Endothelial cell of umbilical vein (primary cell): ENCODE results near the gene ZDHHC7. TPM values are rescaled to one million over a fixed set of nuclear protein-coding genes. Genes with fewer than 3 reads are reported as not detected.

ENCODE experiments used
- BruUV-seq: library from RNA; stranded (reverse); fragments of 400-500 nt; replicated peaks from 2 replicates; lab custom pipeline; 2021; lab: Mats Ljungman, UMichigan
- CTCF ChIA-PET: fragments of 300-600, 350-600 bp; sonication (Branson Sonifier 250); formaldehyde crosslinking; loops from one replicate; lab custom pipeline; 2021; ENCODE audit warnings: antibody characterized with exemption, inconsistent platforms; lab: Charles Lee
- POLR2A ChIA-PET: fragments of 300-600, 350-600 bp; sonication (Branson Sonifier 250); formaldehyde crosslinking; loops from one replicate; lab custom pipeline; 2021; ENCODE audit warnings: antibody characterized with exemption, inconsistent platforms; lab: Charles Lee
- DNase-seq: peaks from one replicate; pipeline ENCODE4 v3.0.0-alpha.2; 2011; ENCODE audit warnings: low read depth, low spot score
- FAIRE-seq: peaks from 2 replicates; lab custom pipeline; 2011; peaks lifted over from hg19 to GRCh38; lab: Jason Lieb, UNC
- H2AFZ ChIP-seq: 2 replicates; pipeline ENCODE4 v1.6.0; 2012; ENCODE audit warnings: low read depth, low read length, control low read depth, inconsistent platforms
- H3K27ac ChIP-seq: 2 replicates; pipeline ENCODE4 v1.5.1; 2011; ENCODE audit warnings: low read depth, mild to moderate bottlenecking, control low read depth, low read length, moderate library complexity; ENCODE audit not compliant: insufficient read depth
- H3K27me3 ChIP-seq, 2 experiments: 2 replicates each; pipeline versions ENCODE4 v1.6.0 to v1.6.1; 2011; ENCODE audit warnings: low read length in 2 of 2, mixed read lengths in 1 of 2; ENCODE audit not compliant: control insufficient read depth in 2 of 2, insufficient read depth in 2 of 2
- H3K36me3 ChIP-seq, 2 experiments: 2 replicates in 1 of 2; 3 replicates in 1 of 2; pipeline ENCODE4 v1.5.1; 2011; ENCODE audit warnings: low read length in 2 of 2, mild to moderate bottlenecking in 1 of 2, moderate library complexity in 1 of 2; ENCODE audit not compliant: control insufficient read depth in 2 of 2, insufficient read depth in 2 of 2; ENCODE audit errors: extremely low read depth in 1 of 2
- H3K4me1 ChIP-seq: 3 replicates; pipeline ENCODE4 v1.5.1; 2011; ENCODE audit warnings: mild to moderate bottlenecking, low read length; ENCODE audit not compliant: control insufficient read depth, insufficient read depth; ENCODE audit errors: extremely low read depth
- H3K4me2 ChIP-seq: 2 replicates; pipeline ENCODE4 v1.6.1; 2011; ENCODE audit warnings: low read length, control low read depth, mixed read lengths; ENCODE audit not compliant: insufficient read depth
- H3K4me3 ChIP-seq, 3 experiments: fragments of 200-600 bp in 1 of 3; sonication (generic), shearing (Covaris generic) in 1 of 3; replicated peaks in 1 of 3; 2 replicates each; pipeline ENCODE4 v1.5.1; 2011 to 2016; ENCODE audit warnings: control low read depth in 3 of 3, low read length in 3 of 3, mild to moderate bottlenecking in 2 of 3, inconsistent platforms in 1 of 3, low read depth in 1 of 3, moderate library complexity in 1 of 3; ENCODE audit not compliant: insufficient read depth in 1 of 3
- H3K79me2 ChIP-seq: 2 replicates; pipeline ENCODE4 v1.6.0; 2012; ENCODE audit warnings: low read length, inconsistent platforms; ENCODE audit not compliant: control insufficient read depth, insufficient read depth
- H3K9ac ChIP-seq: replicated peaks from 2 replicates; pipeline ENCODE3; 2011; ENCODE audit warnings: low read length, control low read depth; ENCODE audit not compliant: insufficient read depth; ENCODE audit errors: extremely low read depth
- H3K9me1 ChIP-seq: replicated peaks from 3 replicates; pipeline ENCODE4 v1.6.0; 2011; ENCODE audit warnings: mild to moderate bottlenecking, low read length; ENCODE audit not compliant: control insufficient read depth, insufficient read depth; ENCODE audit errors: extremely low read depth
- H3K9me3 ChIP-seq: replicated peaks from 2 replicates; pipeline ENCODE4 v1.5.1; 2012; ENCODE audit warnings: low read length, inconsistent platforms; ENCODE audit not compliant: control insufficient read depth, insufficient read depth
- H4K20me1 ChIP-seq: replicated peaks from 2 replicates; pipeline ENCODE3; 2011; ENCODE audit warnings: mild to moderate bottlenecking, low read length; ENCODE audit not compliant: control insufficient read depth, insufficient read depth; ENCODE audit errors: extremely low read depth
- EZH2 ChIP-seq: IDR thresholded peaks from 2 replicates; pipeline ENCODE4 v1.6.1; 2012; ENCODE audit warnings: borderline replicate concordance, low read depth, mild to moderate bottlenecking, moderate library complexity, low read length, inconsistent platforms; ENCODE audit not compliant: severe bottlenecking
- GATA2 ChIP-seq: IDR thresholded peaks from 2 replicates; pipeline ENCODE4 v1.7.0; 2011; ENCODE audit warnings: low read depth, mild to moderate bottlenecking, moderate library complexity, mixed read lengths, low read length; ENCODE audit not compliant: insufficient read length, insufficient read depth
- JUN ChIP-seq: IDR thresholded peaks from 2 replicates; pipeline ENCODE4 v1.6.1; 2011; ENCODE audit warnings: borderline replicate concordance, low read depth; ENCODE audit not compliant: insufficient read length, insufficient read depth
- MYC ChIP-seq: IDR thresholded peaks from one replicate; pipeline ENCODE4 v1.6.1; 2011; ENCODE audit warnings: mild to moderate bottlenecking, low read depth, low read length
- dilution Hi-C: fragments of 300-500 bp; cut with MboI; formaldehyde crosslinking; loops from one replicate; pipeline ENCODE4 v1.15.0; 2019; ENCODE audit warnings: low sequenced_read_pairs; ENCODE audit not compliant: extremely low pct_ligation_motif_present
- intact Hi-C: fragments of 100-400 bp; cut with micrococcal nuclease; formaldehyde crosslinking; loops from one replicate; pipeline ENCODE4 v1.10.0; 2022
- polyA plus RNA-seq, 4 experiments: library from polyadenylated mRNA; depleted of rRNA in 3 of 4; stranded (reverse) in 3 of 4; unstranded in 1 of 4; fragments of >200 nt; gene quantifications; 2 replicates each; pipeline versions ENCODE4 v1.2.1 to v1.2.3, GENCODE V29; 2011 to 2012; ENCODE audit warnings: missing spikeins in 1 of 4
- total RNA-seq: library from RNA; stranded (reverse); gene quantifications from 2 replicates; pipeline ENCODE4 v1.2.3, GENCODE V29; 2021
- TF ChIP-seq, protein P1 (sequence below), 2 donors: IDR thresholded peaks; 1 replicate in 1 of 2; 2 replicates in 1 of 2; pipeline ENCODE4 v1.5.1; 2011; ENCODE audit warnings: low read length in 2 of 2, mild to moderate bottlenecking in 2 of 2, moderate library complexity in 2 of 2, control low read depth in 1 of 2, inconsistent platforms in 1 of 2, low read depth in 1 of 2; ENCODE audit not compliant: insufficient read depth in 1 of 2; ENCODE audit errors: extremely low read depth in 1 of 2

Gene ZDHHC7
- total and polyA plus RNA-seq, 2 donors (not counting 3 experiments of a cell fraction or from before 2014, with no cell fraction given) = 44.1 to 46.2 TPM

DNA sequence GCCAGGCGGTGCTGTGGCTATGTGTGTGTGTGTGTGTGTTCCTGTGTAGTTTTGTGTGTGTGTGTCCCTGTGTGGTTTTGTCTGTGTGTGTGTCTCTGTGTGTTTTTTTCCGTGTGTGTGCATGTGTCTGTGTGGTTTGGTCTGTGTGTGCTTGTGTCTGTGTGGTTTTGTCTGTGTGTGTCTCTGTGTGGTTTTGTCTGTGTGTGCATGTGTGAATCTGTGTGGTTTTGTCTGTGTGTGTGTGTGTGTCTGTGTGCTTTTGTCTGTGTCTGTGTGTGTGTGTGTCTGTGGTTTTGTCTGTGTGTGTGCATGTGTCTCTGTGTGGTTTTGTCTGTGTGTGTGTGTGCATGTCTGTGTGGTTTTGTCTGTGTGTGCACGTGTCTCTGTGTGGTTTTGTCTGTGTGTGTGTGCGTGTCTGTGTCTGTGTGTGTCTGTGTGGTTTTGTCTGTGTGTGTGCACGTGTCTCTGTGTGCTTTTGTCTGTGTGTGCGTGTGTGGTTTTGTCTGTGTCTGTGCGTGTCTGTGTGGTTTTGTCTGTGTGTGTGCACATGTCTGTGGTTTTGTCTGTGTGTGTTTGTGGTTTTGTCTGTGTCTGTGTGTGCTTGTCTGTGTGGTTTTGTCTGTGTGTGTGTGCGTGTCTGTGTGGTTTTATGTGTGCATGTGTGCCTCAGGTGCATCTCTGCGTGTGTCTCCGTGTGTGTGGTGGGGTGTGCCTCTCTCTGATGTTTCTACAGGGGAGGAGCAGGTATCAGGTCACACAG lies 62.3 kb downstream of the ZDHHC7 start:
- Histone ChIP-seq H3K27me3 (peaks cover 0 to 2% of the 10 kb centered on the region in 2 experiments), H3K9me1 (no peaks in the 10 kb centered on the region), H4K20me1 (no peaks in the 10 kb centered on the region), H3K4me2 (no peak overlapping the region), H2AFZ (no peak overlapping the region), H3K9me3 (no peaks in the 10 kb centered on the region), H3K36me3 (no peaks in the 10 kb centered on the region), H3K4me3 (no peak overlapping the region), H3K27ac (no peak overlapping the region), H3K9ac (no peak overlapping the region), H3K4me1 (no peaks in the 10 kb centered on the region), H3K79me2 (no peaks in the 10 kb centered on the region)
- TF ChIP-seq GATA2 (no peak), JUN (no peak), MYC (no peak), EZH2 (no peak)
- TF ChIP-seq, protein P1, sequence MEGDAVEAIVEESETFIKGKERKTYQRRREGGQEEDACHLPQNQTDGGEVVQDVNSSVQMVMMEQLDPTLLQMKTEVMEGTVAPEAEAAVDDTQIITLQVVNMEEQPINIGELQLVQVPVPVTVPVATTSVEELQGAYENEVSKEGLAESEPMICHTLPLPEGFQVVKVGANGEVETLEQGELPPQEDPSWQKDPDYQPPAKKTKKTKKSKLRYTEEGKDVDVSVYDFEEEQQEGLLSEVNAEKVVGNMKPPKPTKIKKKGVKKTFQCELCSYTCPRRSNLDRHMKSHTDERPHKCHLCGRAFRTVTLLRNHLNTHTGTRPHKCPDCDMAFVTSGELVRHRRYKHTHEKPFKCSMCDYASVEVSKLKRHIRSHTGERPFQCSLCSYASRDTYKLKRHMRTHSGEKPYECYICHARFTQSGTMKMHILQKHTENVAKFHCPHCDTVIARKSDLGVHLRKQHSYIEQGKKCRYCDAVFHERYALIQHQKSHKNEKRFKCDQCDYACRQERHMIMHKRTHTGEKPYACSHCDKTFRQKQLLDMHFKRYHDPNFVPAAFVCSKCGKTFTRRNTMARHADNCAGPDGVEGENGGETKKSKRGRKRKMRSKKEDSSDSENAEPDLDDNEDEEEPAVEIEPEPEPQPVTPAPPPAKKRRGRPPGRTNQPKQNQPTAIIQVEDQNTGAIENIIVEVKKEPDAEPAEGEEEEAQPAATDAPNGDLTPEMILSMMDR (IDR thresholded peaks at IDR 0.05; ENCODE audit: extremely low read depth in 1 of 2, insufficient read depth in 1 of 2, low read depth in 1 of 2, low read length in 2 of 2) = no peak
- no peak for DNase-seq
- ChIA-PET POLR2A (no interaction called here), CTCF (interaction anchor here (7.0 kb wide), 1 partner anchor 195 kb away, joined by 292 read pairs; no protein-coding TSS in a partner anchor)
- FAIRE-seq = no peak
- no TSS peak for BruUV-seq
- dilution Hi-C loops (no loop called here), intact Hi-C loops (no loop called here)
